Pancreas (tissue), 10 donors: Measurements from ENCODE around the gene SLK. TPM values are rescaled to one million over a fixed set of nuclear protein-coding genes. Genes with fewer than 3 reads are reported as not detected.

Experiments
- ATAC-seq, 4 donors: fragments of 200-7000 bp; cut with Tn5 transposase; one replicate each; pipeline versions ENCODE4 v1.8.0 to v1.9.1; 2020; ENCODE audit warnings: mild to moderate bottlenecking in 4 of 4, moderate library complexity in 4 of 4
- DNase-seq, 6 donors: peaks; one replicate each; pipeline ENCODE4 v3.0.0-alpha.2; 2020
- FAIRE-seq: peaks from 2 replicates; lab custom pipeline; 2012; peaks lifted over from hg19 to GRCh38; lab: Jason Lieb, UNC
- H3K27ac ChIP-seq, 4 donors: fragments of 200-600 bp; sonication (generic); 1 replicate in 3 of 4; 2 replicates in 1 of 4; pipeline versions ENCODE4 v1.5.0 to v1.8.0; 2020
- H3K27me3 ChIP-seq, 4 donors: fragments of 200-600 bp; one replicate each; pipeline ENCODE4 v1.8.0; 2021
- H3K36me3 ChIP-seq, 3 donors: fragments of 200-600 bp; sonication (generic) in 1 of 3; one replicate each; pipeline versions ENCODE4 v1.5.0 to v1.8.0; 2020 to 2021
- H3K4me1 ChIP-seq, 3 donors: fragments of 200-600 bp; one replicate each; pipeline ENCODE4 v1.8.0; 2021
- H3K4me3 ChIP-seq, 4 donors: fragments of 200-600 bp; sonication (generic) in 2 of 4; one replicate each; pipeline versions ENCODE4 v1.5.0 to v1.8.0; 2020 to 2021
- H3K9me3 ChIP-seq, 4 donors: fragments of 200-600 bp; one replicate each; pipeline ENCODE4 v1.8.0; 2021
- WGBS, 2 donors: extraction: QIAGEN DNeasy Blood & Tissue Kit; methylation state at CpG; one replicate each; pipeline ENCODE4 v1.1.7; 2013; 5-methylcytosine and 5-hydroxymethylcytosine counted together
- intact Hi-C, 3 donors: fragments of 100-400 bp; cut with DNase I; formaldehyde crosslinking; loops; one replicate each; pipeline versions ENCODE4 v1.11.1 to v1.14.2; 2022
- polyA plus RNA-seq, 2 donors: library from polyadenylated mRNA; stranded (reverse); fragments of 200-250 nt; gene quantifications; one replicate each; pipeline ENCODE4 v1.2.3, GENCODE V29; 2013
- total RNA-seq, 6 donors: library from RNA; stranded (reverse); fragmentation: NEBNext Ultra II Directional in 4 of 6; extraction: Animal tissue kit (Norgen Biotek cat#: 25700) in 4 of 6; gene quantifications; one replicate each; pipeline versions ENCODE4 v1.2.1 to v1.2.4, GENCODE V29; 2021 to 2023
- TF ChIP-seq, protein P1 (sequence below), 4 donors: fragments of 200-600 bp; sonication (generic) in 3 of 4; IDR thresholded peaks; one replicate each; pipeline versions ENCODE4 v1.5.0 to v1.8.0; 2021; ENCODE audit warnings: antibody characterized with exemption in 4 of 4
- donor health status: healthy with polysubstance abuse.
- donor health status: DM: no; HTN: no; CAD: no; lungs with moderate emphysema.
- donor health status: DM: no; HTN: no; CAD: no.
- donor health status: control.
- donor health status: control.
- donor health status: Bipolar disorder and iron deficiency.
- donor health status: DM: yes; HTN: yes; CAD: no.
- donor health status: DM: no; HTN: no; CAD: no.
- donor health status: DM: no; HTN: no; CAD: no.
- donor health status: DM: yes; HTN: yes; CAD: no.

Gene SLK
- total and polyA plus RNA-seq, 8 donors = 6.0 to 20.1 (median 13.4) TPM

DNA sequence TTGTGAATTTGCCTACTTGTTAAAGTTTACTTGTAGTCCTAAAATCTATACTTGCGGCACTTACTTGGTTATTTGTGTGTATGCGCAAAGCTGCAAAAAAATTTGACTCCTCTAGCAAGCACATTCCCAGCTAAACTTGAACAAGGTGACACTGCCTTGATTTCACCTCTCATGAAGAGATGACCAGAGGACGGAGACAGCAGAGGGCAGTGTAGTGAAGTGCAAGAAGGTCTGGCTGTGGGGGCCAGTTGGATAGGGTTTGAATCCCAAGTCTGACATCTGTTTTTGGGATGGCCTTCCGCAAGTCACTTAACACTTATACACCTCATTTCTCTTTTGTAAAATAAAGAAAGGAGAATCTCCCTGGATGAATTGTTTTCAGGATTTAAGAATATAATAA lies 15.7 kb downstream of the SLK start:
- intact Hi-C loops = no loop called here
- FAIRE-seq = no peak
- H3K27me3 ChIP-seq = no peaks in the 10 kb centered on the region
- TF ChIP-seq, protein P1, sequence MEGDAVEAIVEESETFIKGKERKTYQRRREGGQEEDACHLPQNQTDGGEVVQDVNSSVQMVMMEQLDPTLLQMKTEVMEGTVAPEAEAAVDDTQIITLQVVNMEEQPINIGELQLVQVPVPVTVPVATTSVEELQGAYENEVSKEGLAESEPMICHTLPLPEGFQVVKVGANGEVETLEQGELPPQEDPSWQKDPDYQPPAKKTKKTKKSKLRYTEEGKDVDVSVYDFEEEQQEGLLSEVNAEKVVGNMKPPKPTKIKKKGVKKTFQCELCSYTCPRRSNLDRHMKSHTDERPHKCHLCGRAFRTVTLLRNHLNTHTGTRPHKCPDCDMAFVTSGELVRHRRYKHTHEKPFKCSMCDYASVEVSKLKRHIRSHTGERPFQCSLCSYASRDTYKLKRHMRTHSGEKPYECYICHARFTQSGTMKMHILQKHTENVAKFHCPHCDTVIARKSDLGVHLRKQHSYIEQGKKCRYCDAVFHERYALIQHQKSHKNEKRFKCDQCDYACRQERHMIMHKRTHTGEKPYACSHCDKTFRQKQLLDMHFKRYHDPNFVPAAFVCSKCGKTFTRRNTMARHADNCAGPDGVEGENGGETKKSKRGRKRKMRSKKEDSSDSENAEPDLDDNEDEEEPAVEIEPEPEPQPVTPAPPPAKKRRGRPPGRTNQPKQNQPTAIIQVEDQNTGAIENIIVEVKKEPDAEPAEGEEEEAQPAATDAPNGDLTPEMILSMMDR (IDR thresholded peaks at IDR 0.05) = no peak
- peaks cover 0 to 18% (median 11%) of the 10 kb centered on the region in 3 donors for H3K4me1 ChIP-seq
- no peak overlapping the region for H3K27ac ChIP-seq
- no peaks in the 10 kb centered on the region for H3K36me3 ChIP-seq
- H3K9me3 ChIP-seq = no peaks in the 10 kb centered on the region
- H3K4me3 ChIP-seq = no peak overlapping the region
- peak in 1 of 4 donors; percentile 59 for ATAC-seq
- no peak for DNase-seq
- WGBS, 2 donors = 92 to 93% methylated on average over 4 of the region's 4 CpGs

DNA sequence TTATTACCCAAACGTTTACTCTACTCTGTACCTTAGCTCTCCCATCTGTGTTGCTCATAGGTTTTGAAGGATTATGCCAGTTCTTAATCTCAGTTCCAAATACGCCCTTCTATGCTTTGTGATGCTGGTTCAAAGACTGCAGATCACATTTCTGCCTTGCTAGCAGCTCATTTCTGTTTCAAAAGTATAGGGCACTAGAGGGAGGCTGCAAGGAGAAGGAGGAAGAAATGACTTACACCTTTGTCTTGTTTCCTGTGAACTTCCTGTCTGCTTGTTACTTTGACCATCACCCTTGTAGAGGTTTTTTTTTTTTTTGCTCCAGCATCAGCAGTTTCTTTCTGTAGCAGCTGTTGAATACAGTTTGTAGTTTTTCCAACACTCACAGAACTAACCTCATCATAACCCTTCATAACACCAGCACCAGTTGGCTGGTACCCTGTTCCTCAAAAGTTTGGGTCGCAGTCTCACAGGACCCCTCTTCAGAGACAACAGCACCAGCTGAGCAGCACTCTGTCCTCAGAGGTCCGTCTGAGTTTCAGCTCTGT lies 16.5 kb downstream of the SLK start:
- Histone ChIP-seq H3K4me1 (peaks cover 0 to 18% (median 11%) of the 10 kb centered on the region in 3 donors), H3K27me3 (no peaks in the 10 kb centered on the region), H3K27ac (no peak overlapping the region), H3K4me3 (no peak overlapping the region), H3K9me3 (no peaks in the 10 kb centered on the region), H3K36me3 (no peaks in the 10 kb centered on the region)
- no peak for ATAC-seq
- 48 to 52% methylated on average over 4 of the region's 4 CpGs for WGBS, 2 donors
- DNase-seq = no peak
- TF ChIP-seq, protein P1 (IDR thresholded peaks at IDR 0.05) = no peak
- intact Hi-C loops = no loop called here
- FAIRE-seq = no peak

DNA sequence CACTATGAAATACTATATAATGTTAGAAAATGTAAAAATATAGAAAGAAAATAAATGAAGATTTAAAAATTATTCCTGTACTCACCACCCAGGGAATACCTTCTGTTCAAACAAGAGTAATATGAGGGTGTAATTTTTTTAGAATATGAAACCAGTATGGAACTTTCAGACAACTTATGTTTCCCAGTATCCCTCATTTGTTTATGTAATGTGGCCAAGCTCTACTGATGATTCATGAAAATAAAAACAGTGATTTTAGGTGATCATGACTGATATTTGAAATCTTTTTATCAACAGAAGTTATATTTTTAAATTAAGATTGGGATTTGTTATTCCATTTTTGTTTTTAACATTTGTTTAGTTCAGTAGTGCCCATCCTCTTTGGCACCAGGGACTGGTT lies 18.8 kb downstream of the SLK start:
- ATAC-seq (no peak), FAIRE-seq (peak; percentile 63), DNase-seq (no peak)
- no peak overlapping the region for H3K4me3 ChIP-seq
- H3K36me3 ChIP-seq = no peaks in the 10 kb centered on the region
- H3K9me3 ChIP-seq = no peaks in the 10 kb centered on the region
- TF ChIP-seq, protein P1 (IDR thresholded peaks at IDR 0.05) = no peak
- H3K27ac ChIP-seq = no peak overlapping the region
- intact Hi-C loops = no loop called here
- H3K27me3 ChIP-seq = no peaks in the 10 kb centered on the region
- peaks cover 0 to 7% (median 5%) of the 10 kb centered on the region in 3 donors for H3K4me1 ChIP-seq

DNA sequence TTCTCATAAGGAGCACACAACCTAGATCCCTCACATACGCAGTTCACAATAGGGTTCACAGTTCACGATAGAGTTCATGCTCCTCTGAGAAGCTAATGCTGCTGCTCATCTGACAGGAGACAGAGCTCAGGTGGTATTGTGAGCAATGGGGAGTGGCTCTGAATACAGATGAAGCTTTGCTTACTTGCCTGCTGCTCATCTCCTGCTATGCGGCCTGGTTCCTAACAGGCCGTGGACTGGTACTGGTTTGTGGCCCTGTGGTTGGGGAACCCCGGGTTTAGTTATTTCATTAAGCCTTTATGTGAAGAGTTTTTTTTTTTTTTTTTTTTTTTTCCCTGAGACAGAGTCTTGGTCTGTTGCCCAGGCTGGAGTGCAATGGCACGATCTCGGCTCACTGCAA lies 19.4 kb downstream of the SLK start:
- TF ChIP-seq, protein P1 (IDR thresholded peaks at IDR 0.05) = no peak
- H3K36me3 ChIP-seq = no peaks in the 10 kb centered on the region
- DNase-seq = no peak
- H3K4me1 ChIP-seq = peaks cover 0 to 7% (median 6%) of the 10 kb centered on the region in 3 donors
- FAIRE-seq = no peak
- H3K4me3 ChIP-seq = no peak overlapping the region
- no peak for ATAC-seq
- intact Hi-C loops = no loop called here
- no peaks in the 10 kb centered on the region for H3K9me3 ChIP-seq
- WGBS, 2 donors = 79 to 84% methylated on average over 7 of the region's 7 CpGs
- no peaks in the 10 kb centered on the region for H3K27me3 ChIP-seq
- H3K27ac ChIP-seq = no peak overlapping the region

DNA sequence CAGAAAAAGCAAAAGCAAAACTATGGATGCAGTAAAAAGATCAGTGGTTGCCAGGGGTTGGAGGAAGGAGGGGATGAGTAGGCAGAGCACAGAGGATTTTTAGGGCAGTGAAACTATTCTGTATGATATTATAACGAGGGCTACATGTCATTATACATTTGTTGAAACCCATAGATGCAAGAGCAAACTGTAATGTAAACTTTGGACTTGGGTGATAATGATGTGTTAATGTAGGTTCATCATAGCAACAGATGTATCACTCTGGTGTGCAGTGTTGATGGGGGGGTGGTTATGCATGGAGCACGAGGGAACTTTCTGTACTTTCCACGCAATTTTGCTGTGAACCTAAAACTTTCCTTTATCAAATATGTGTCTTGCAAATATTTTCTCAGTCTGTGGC lies 23.2 kb downstream of the SLK start:
- FAIRE-seq = no peak
- H3K36me3 ChIP-seq = peaks cover 0 to 6% (median 0%) of the 10 kb centered on the region in 3 donors
- H3K27me3 ChIP-seq = no peaks in the 10 kb centered on the region
- TF ChIP-seq, protein P1 (IDR thresholded peaks at IDR 0.05) = no peak
- no peak for ATAC-seq
- 56 to 65% methylated on average over 3 of the region's 3 CpGs for WGBS, 2 donors
- no peak overlapping the region for H3K27ac ChIP-seq
- no peak for DNase-seq
- H3K4me3 ChIP-seq = no peak overlapping the region
- H3K9me3 ChIP-seq = no peaks in the 10 kb centered on the region
- intact Hi-C loops = no loop called here
- H3K4me1 ChIP-seq = peaks cover 0 to 9% (median 0%) of the 10 kb centered on the region in 3 donors
